ENCODE measurements around the gene DHFR2.
"Not testable (repeated sequence)": the region's sequence is repeated elsewhere in the genome, so short reads cannot be mapped to it uniquely, and the experiment has no call there.

Gene DHFR2

DNA sequence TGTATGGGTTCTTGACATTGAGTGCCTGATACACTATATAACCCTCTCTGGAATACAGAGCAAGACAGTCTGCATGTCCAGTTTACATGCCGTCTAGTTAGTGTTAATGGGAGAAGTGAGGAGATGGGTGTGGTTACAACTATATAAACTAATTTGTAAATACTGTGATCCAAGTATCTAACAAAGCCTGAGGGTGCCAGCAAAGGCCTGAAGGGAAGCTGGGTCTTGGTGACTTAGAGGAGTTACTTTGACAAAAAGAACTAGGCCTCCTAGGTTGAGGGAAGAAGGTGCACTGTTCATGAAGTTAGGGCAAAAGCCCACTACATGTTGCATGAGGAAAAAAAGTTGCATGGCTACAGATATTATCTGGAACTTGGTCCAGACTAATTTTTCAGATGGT lies 2.4 kb upstream of the DHFR2 start:
- DNase-seq: no peak

- DNase-seq: no peak
These were observed 1.6 kb upstream of the DHFR2 start for GRCh38 chr3:94064243-94064860.

- no peak for DNase-seq
These were observed 892 bp upstream of the DHFR2 start for GRCh38 chr3:94063496-94064119.

- DNase-seq: no peak
These were observed 1.4 kb downstream of the DHFR2 start for GRCh38 chr3:94061297-94061696.

GRCh38 chr3:94050546-94050945 lies 12.2 kb downstream of the DHFR2 start:
- DNase-seq: no peak

GRCh38 chr3:94049267-94049666 lies 13.4 kb downstream of the DHFR2 start:
- DNase-seq: no peak

DNA sequence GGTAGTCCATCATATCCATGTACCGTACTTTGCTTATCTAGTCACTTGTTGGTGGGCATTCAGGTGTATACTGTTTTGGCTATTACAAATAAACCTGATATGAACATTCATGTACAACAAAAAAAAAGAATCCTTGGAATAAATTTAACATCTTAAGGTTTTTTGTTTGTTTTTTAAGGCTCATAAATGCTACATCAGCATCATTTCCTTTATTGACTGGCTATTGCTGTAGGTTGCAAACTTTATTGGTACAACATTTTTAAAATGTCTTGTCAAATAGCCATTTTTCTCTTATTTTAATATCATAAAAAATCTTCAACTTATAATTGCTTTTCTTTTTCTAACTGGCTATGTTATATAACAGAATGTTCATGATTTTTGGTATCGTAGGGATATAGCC lies 16.2 kb downstream of the DHFR2 start:
- DNase-seq: no peak

- DNase-seq: not testable (repeated sequence)
These were observed 18.4 kb downstream of the DHFR2 start for GRCh38 chr3:94044100-94044936.

- no peak for DNase-seq
These were observed 19.4 kb downstream of the DHFR2 start for GRCh38 chr3:94043285-94043684.

DNA sequence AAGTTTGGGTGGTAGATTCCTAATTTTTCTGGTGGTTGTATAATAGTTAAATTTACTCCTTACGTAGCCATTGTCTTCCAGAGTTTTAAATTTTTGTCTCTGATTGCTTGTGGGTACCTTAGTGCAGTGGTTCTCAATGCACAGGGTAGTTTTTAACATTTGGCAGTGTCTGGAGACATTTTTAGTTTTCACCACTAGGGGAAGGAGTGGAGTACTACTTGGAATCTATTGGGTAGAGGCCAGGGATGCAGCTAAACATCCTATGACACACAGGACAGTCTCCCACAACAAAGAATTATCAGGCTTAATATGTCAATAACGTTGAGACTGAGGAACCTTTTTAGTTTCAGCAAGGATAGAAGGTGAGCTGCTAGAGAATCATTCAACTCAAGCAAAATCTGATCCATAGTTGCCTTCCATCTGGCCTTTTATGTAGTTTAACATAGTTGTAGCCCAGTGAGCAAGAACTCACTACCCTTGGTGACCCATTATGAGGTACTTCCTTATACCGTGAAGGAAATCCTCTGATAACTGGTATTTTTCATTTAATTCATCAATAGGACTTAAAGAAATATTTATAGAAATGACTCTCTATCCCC lies 25.7 kb downstream of the DHFR2 start:
- no peak for DNase-seq

DNA sequence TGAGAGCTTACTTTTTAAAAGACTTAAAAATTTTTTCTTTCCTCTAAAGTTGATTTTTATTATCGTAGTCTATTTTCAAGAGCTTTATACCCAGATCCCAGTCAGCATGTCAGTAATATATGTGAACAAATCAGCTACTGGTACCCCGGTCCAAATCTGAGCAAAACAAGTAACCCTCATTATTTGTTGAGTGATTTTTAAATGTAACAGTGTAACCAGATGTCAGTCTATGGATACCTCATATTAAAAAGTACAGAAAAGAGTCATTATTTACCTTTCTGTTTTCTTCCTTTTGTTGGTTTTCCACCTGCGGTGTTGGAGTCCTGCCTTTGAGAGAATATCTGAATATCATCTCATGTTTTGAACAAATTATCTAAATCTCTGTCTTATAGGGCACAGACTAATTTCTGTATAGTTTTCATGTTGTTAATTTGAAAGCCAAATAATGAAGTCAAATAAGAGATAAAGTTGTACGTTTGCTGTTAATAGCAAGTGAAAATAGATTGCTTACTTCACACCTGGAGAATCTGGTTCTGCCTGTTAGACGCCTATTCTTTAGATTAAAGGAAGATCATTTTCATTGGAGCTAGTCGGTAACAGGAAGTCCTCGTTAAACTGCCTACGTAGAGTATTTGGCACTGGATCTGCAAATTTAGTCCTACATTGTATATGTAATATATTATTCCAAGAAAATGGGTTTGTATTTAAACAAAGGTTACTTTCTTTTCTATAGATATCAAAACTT lies 34.5 kb downstream of the DHFR2 start, which contains the start of gene STX19:
STX19 (minus strand) TSS at position 505 of the 745 bp plus-strand sequence. CDS start 13,328 bp downstream, outside the sequence.
- DNase-seq: no peak

- DNase-seq: no peak
These were observed 36.1 kb downstream of the DHFR2 start for GRCh38 chr3:94026623-94027022.

GRCh38 chr3:94024385-94024784 lies 38.3 kb downstream of the DHFR2 start:
- DNase-seq: no peak

- DNase-seq: no peak
These were observed 42.4 kb downstream of the DHFR2 start for GRCh38 chr3:94020293-94020692.

DNA sequence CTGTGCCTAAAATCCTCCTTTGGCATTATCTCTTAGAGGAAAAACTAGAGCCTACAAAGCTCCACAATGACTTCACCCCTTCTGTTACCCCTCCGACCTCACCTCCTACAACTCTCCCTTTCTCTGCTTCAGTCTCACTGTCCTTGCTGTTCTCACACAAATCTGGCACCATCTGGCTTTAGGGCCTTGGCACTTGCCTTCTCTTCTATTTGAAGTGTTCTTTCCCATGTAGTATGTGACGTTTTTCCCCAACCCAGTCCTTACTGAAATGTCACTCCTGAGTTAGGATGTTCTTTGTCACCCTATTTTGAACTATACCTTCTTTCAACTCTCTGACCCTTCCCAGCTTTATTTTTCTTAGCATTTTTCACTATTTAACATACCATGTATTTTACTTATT lies 43.1 kb downstream of the DHFR2 start:
- no peak for DNase-seq

- no peak for DNase-seq
These were observed 47.7 kb downstream of the DHFR2 start for GRCh38 chr3:94015025-94015424.

DNA sequence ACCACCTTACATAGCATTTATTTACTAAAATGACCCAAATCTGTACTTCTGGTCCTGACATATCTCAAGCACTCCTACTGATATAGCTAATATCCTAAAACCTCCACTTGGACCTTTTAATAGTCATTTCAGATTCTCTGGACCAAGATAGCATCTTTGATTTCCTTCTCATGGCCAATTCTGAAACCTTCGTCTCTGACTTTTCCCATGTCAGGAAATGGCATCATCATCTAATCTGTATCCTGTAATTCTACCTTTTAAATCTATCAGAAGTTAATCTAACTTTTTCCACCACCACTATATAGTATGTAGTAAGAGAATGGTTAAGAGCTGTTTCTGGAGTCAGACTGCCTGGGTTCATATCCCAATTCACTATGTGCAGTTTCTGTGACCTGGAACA lies 50.5 kb downstream of the DHFR2 start:
- no peak for DNase-seq

- no peak for DNase-seq
These were observed 51.4 kb downstream of the DHFR2 start for GRCh38 chr3:94011233-94011711.

GRCh38 chr3:94009608-94010007 lies 53.1 kb downstream of the DHFR2 start:
- DNase-seq: no peak

GRCh38 chr3:94008253-94008652 lies 54.5 kb downstream of the DHFR2 start:
- no peak for DNase-seq
